Keratinocyte (primary cell): ENCODE measurements around the gene ABHD6.

Experiments used
- EZH2 ChIP-seq: IDR thresholded peaks from one replicate; pipeline ENCODE4 v1.6.1; 2012; ENCODE audit warnings: inconsistent platforms, mild to moderate bottlenecking, low read length, moderate library complexity
- TF ChIP-seq, protein P1 (sequence below), 3 experiments: IDR thresholded peaks in 1 of 3; conservative IDR thresholded peaks in 1 of 3; optimal IDR thresholded peaks in 1 of 3; 2 replicates in 2 of 3; 3 replicates in 1 of 3; pipeline versions ENCODE3 to v1.5.1; 2011; ENCODE audit warnings: low read length in 3 of 3, mild to moderate bottlenecking in 3 of 3, moderate library complexity in 2 of 3, control low read depth in 1 of 3, inconsistent platforms in 1 of 3; ENCODE audit not compliant: insufficient read depth in 2 of 3; ENCODE audit errors: extremely low read depth in 1 of 3

DNA sequence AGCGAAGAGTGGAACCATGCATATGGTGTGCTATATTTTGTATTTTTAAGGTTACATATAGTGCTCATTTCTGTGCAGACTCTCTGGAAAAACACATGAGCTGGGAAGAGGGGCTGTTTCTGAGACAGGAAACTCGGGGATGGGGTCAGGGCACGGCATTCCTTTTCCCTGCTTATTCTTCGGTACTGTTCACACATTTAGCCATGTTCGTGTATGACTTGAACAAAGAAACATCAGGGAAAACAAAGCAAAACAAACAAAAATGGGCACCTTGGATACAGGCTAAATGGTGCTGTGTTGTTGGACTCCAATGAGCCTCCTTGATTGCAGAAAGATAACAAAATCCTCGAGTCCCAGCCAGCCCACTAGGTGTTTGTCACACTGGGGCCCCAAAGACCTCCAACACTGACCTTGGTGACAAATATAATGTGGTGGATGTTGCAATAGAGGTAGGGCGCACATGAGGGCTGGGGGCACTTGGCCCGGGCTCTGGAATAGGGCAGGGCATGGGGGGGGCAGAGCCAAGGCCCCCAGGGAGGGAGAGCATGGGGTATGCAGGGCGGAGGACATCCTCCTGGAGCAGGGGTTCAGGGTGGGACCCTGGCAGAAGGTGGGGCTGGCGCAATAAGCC is 46.1 kb upstream of the ABHD6 start:
- TF ChIP-seq, protein P1, sequence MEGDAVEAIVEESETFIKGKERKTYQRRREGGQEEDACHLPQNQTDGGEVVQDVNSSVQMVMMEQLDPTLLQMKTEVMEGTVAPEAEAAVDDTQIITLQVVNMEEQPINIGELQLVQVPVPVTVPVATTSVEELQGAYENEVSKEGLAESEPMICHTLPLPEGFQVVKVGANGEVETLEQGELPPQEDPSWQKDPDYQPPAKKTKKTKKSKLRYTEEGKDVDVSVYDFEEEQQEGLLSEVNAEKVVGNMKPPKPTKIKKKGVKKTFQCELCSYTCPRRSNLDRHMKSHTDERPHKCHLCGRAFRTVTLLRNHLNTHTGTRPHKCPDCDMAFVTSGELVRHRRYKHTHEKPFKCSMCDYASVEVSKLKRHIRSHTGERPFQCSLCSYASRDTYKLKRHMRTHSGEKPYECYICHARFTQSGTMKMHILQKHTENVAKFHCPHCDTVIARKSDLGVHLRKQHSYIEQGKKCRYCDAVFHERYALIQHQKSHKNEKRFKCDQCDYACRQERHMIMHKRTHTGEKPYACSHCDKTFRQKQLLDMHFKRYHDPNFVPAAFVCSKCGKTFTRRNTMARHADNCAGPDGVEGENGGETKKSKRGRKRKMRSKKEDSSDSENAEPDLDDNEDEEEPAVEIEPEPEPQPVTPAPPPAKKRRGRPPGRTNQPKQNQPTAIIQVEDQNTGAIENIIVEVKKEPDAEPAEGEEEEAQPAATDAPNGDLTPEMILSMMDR (optimal IDR thresholded peaks at IDR 0.05 in 1 of 3, IDR thresholded peaks at IDR 0.05 in 1 of 3, conservative IDR thresholded peaks at IDR 0.05 in 1 of 3; ENCODE audit: extremely low read depth in 1 of 3, insufficient read depth in 2 of 3, low read length in 3 of 3) = no peak
- TF ChIP-seq EZH2 = no peak
